Breast epithelium (tissue), 3 donors: ENCODE data around the gene GPC2.
A peak's percentile ranks its signal among the peaks of the same experiment; 100 is the strongest.

ENCODE experiments used
- CTCF ChIP-seq, 3 donors: fragments of 450-650 bp; IDR thresholded peaks; one replicate each; pipeline ENCODE4 v1.5.1; 2016 to 2017; ENCODE audit warnings: antibody characterized with exemption in 3 of 3, mild to moderate bottlenecking in 3 of 3, moderate library complexity in 3 of 3
- POLR2AphosphoS5 ChIP-seq, 3 donors: sonication (generic); formaldehyde crosslinking; IDR thresholded peaks; one replicate each; pipeline ENCODE4 v1.6.1; 2017; ENCODE audit warnings: antibody characterized with exemption in 3 of 3

GRCh38 chr7:100177045-100178001 lies at the start of gene GPC2, which contains the start of gene STAG3:
- TF ChIP-seq CTCF (IDR thresholded peaks at IDR 0.05) = no peak
- TF ChIP-seq POLR2AphosphoS5 (IDR thresholded peaks at IDR 0.05) = peak in 2 of 3 donors; percentile 21 to 49
